IMR-90 (cell line): ENCODE measurements around the gene ADAMTSL1. TPM values are rescaled to one million over a fixed set of nuclear protein-coding genes. Genes with fewer than 3 reads are reported as not detected.
A peak's percentile ranks its signal among the peaks of the same experiment; 100 is the strongest.

Source experiments
- ATAC-seq: fragments of 200-7000 bp; cut with Tn5 transposase; 2 replicates; pipeline ENCODE4 v1.9.1; 2020; ENCODE audit warnings: low read depth, mild to moderate bottlenecking, moderate library complexity
- BruUV-seq: library from RNA; stranded (reverse); fragments of 400-500 nt; replicated peaks from 2 replicates; lab custom pipeline; 2021; lab: Mats Ljungman, UMichigan
- CTCF ChIA-PET: fragments of 300-600 bp; formaldehyde crosslinking; extraction: SDS; loops from one replicate; lab custom pipeline; 2021; ENCODE audit warnings: antibody characterized with exemption; lab: Yijun Ruan, JAX
- POLR2A ChIA-PET: fragments of 300-600 bp; sonication (Branson Sonifier 250); formaldehyde crosslinking; loops from one replicate; lab custom pipeline; 2022; ENCODE audit warnings: antibody characterized with exemption; ENCODE audit not compliant: unreplicated experiment; lab: Charles Lee
- DNase-seq: peaks from one replicate; pipeline ENCODE4 v3.0.0; 2013
- H2AFZ ChIP-seq: replicated peaks from 2 replicates; pipeline ENCODE3; 2013; ENCODE audit warnings: low read length, mild to moderate bottlenecking; ENCODE audit not compliant: poor library complexity
- H2AK5ac ChIP-seq: 2 replicates; pipeline ENCODE4 v1.6.1; 2013; ENCODE audit warnings: low read depth, low read length, inconsistent platforms
- H2AK9ac ChIP-seq: replicated peaks from 2 replicates; pipeline ENCODE3; 2013; ENCODE audit warnings: mild to moderate bottlenecking, low read depth, low read length, moderate library complexity; ENCODE audit not compliant: poor library complexity
- H2BK120ac ChIP-seq: 2 replicates; pipeline ENCODE4 v1.6.1; 2013; ENCODE audit warnings: low read depth, low read length, inconsistent platforms
- H2BK15ac ChIP-seq: 3 replicates; pipeline ENCODE4 v1.6.1; 2013; ENCODE audit warnings: low read depth, low read length, inconsistent platforms
- H2BK20ac ChIP-seq: 2 replicates; pipeline ENCODE4 v1.6.1; 2013; ENCODE audit warnings: low read depth, mild to moderate bottlenecking, inconsistent platforms, low read length, moderate library complexity
- H2BK5ac ChIP-seq: 2 replicates; pipeline ENCODE4 v1.6.1; 2013; ENCODE audit warnings: mild to moderate bottlenecking, low read depth, low read length, inconsistent platforms; ENCODE audit not compliant: poor library complexity, severe bottlenecking
- H3K14ac ChIP-seq: replicated peaks from 2 replicates; pipeline ENCODE4 v1.6.1; 2013; ENCODE audit warnings: low read depth, low read length, inconsistent platforms
- H3K18ac ChIP-seq: 2 replicates; pipeline ENCODE4 v1.6.1; 2013; ENCODE audit warnings: low read depth, low read length, control low read depth
- H3K23ac ChIP-seq: 2 replicates; pipeline ENCODE4 v1.6.1; 2013; ENCODE audit warnings: low read depth, low read length, inconsistent platforms
- H3K27ac ChIP-seq: 2 replicates; pipeline ENCODE4 v1.5.1; 2013; ENCODE audit warnings: mild to moderate bottlenecking, control low read depth, low read length; ENCODE audit not compliant: insufficient read depth
- H3K27me3 ChIP-seq: 2 replicates; pipeline ENCODE4 v1.6.1; 2013; ENCODE audit warnings: low read length; ENCODE audit not compliant: control insufficient read depth, insufficient read depth
- H3K36me3 ChIP-seq: 2 replicates; pipeline ENCODE4 v1.6.1; 2013; ENCODE audit warnings: low read length, mixed read lengths; ENCODE audit not compliant: control insufficient read depth, insufficient read depth
- H3K4ac ChIP-seq: 2 replicates; pipeline ENCODE4 v1.6.1; 2013; ENCODE audit warnings: low read depth, low read length, inconsistent platforms
- H3K4me1 ChIP-seq: 2 replicates; pipeline ENCODE4 v1.6.1; 2013; ENCODE audit warnings: low read length, mixed read lengths; ENCODE audit not compliant: control insufficient read depth, insufficient read depth
- H3K4me2 ChIP-seq: 2 replicates; pipeline ENCODE4 v1.6.1; 2013; ENCODE audit warnings: low read depth, mild to moderate bottlenecking, control low read depth, low read length, moderate library complexity
- H3K4me3 ChIP-seq: 2 replicates; pipeline ENCODE4 v1.5.1; 2013; ENCODE audit warnings: low read depth, mild to moderate bottlenecking, control low read depth, low read length, moderate library complexity; ENCODE audit not compliant: insufficient read depth
- H3K56ac ChIP-seq: 2 replicates; pipeline ENCODE4 v1.6.1; 2013; ENCODE audit warnings: low read length, inconsistent platforms; ENCODE audit not compliant: insufficient read depth; ENCODE audit errors: extremely low read depth
- H3K79me1 ChIP-seq, 2 experiments: 2 replicates each; pipeline ENCODE4 v1.6.1; 2013; ENCODE audit warnings: low read length in 2 of 2, inconsistent platforms in 1 of 2, low read depth in 1 of 2
- H3K9ac ChIP-seq: 2 replicates; pipeline ENCODE4 v1.6.1; 2013; ENCODE audit warnings: low read depth, low read length, control low read depth
- H3K9me1 ChIP-seq: 2 replicates; pipeline ENCODE4 v1.6.1; 2013; ENCODE audit warnings: low read length, inconsistent platforms; ENCODE audit not compliant: insufficient read depth
- H3K9me3 ChIP-seq: 2 replicates; pipeline ENCODE4 v1.6.1; 2013; ENCODE audit warnings: low read length; ENCODE audit not compliant: control insufficient read depth, insufficient read depth
- H4K20me1 ChIP-seq: 2 replicates; pipeline ENCODE4 v1.6.1; 2013; ENCODE audit warnings: low read length, inconsistent platforms; ENCODE audit not compliant: insufficient read depth
- H4K5ac ChIP-seq: 2 replicates; pipeline ENCODE4 v1.6.1; 2013; ENCODE audit warnings: mild to moderate bottlenecking, low read depth, low read length, control low read depth
- H4K8ac ChIP-seq, 2 experiments: 2 replicates each; pipeline ENCODE4 v1.6.1; 2013; ENCODE audit warnings: low read depth in 2 of 2, low read length in 2 of 2, control low read depth in 1 of 2, inconsistent platforms in 1 of 2
- H4K91ac ChIP-seq: 2 replicates; pipeline ENCODE4 v1.6.1; 2013; ENCODE audit warnings: low read depth, low read length, inconsistent platforms; ENCODE audit not compliant: insufficient read depth
- BHLHE40 ChIP-seq: fragments of 150-350 bp; IDR thresholded peaks from 2 replicates; pipeline ENCODE4 v1.6.1; 2016; ENCODE audit warnings: mild to moderate bottlenecking, low read depth, low read length
- CEBPB ChIP-seq: IDR thresholded peaks from 2 replicates; pipeline ENCODE4 v1.6.1; 2012; ENCODE audit warnings: low read depth, low read length, improper control_type of control experiment
- CHD1 ChIP-seq: IDR thresholded peaks from 2 replicates; pipeline ENCODE4 v1.6.1; 2012; ENCODE audit warnings: low read depth, low read length, improper control_type of control experiment
- CTCF ChIP-seq: conservative IDR thresholded peaks from 2 replicates; pipeline ENCODE4 v1.5.1; 2012; ENCODE audit warnings: mild to moderate bottlenecking, low read depth, low read length, improper control_type of control experiment
- ELK1 ChIP-seq: fragments of 150-350 bp; IDR thresholded peaks from 2 replicates; pipeline ENCODE4 v1.6.1; 2016; ENCODE audit warnings: low read depth, mild to moderate bottlenecking, low read length, moderate library complexity, borderline replicate concordance
- FOS ChIP-seq: fragments of 150-350 bp; IDR thresholded peaks from 2 replicates; pipeline ENCODE4 v1.6.1; 2016; ENCODE audit warnings: low read depth, low read length
- MAFK ChIP-seq: IDR thresholded peaks from 2 replicates; pipeline ENCODE4 v1.6.1; 2012; ENCODE audit warnings: low read depth, low read length, improper control_type of control experiment
- MAZ ChIP-seq: IDR thresholded peaks from 2 replicates; pipeline ENCODE4 v1.6.1; 2012; ENCODE audit warnings: low read depth, mild to moderate bottlenecking, low read length, improper control_type of control experiment, moderate library complexity, borderline replicate concordance
- MXI1 ChIP-seq: IDR thresholded peaks from 2 replicates; pipeline ENCODE4 v1.6.1; 2012; ENCODE audit warnings: low read depth, mild to moderate bottlenecking, low read length, moderate library complexity, borderline replicate concordance
- NFE2L2 ChIP-seq: fragments of 150-350 bp; IDR thresholded peaks from 2 replicates; pipeline ENCODE4 v1.6.1; 2016; ENCODE audit warnings: low read depth, mild to moderate bottlenecking, low read length
- RCOR1 ChIP-seq: IDR thresholded peaks from 2 replicates; pipeline ENCODE4 v1.6.1; 2012; ENCODE audit warnings: mild to moderate bottlenecking, low read length, improper control_type of control experiment; ENCODE audit not compliant: insufficient replicate concordance
- RFX5 ChIP-seq: IDR thresholded peaks from 2 replicates; pipeline ENCODE4 v1.8.0; 2012; ENCODE audit warnings: low read depth, mild to moderate bottlenecking, low read length, moderate library complexity
- SMC3 ChIP-seq: fragments of 150-350 bp; IDR thresholded peaks from 2 replicates; pipeline ENCODE4 v1.6.1; 2016; ENCODE audit warnings: low read depth, mild to moderate bottlenecking, antibody characterized with exemption, low read length, moderate library complexity
- USF2 ChIP-seq: fragments of 150-350 bp; IDR thresholded peaks from 2 replicates; pipeline ENCODE4 v1.6.1; 2017; ENCODE audit warnings: mild to moderate bottlenecking, antibody characterized with exemption, low read length, low read depth
- dilution Hi-C: fragments of 300-500 bp; cut with HindIII; formaldehyde crosslinking; loops from one replicate; pipeline ENCODE4 v1.14.3; 2018; ENCODE audit warnings: low sequenced_read_pairs; ENCODE audit not compliant: unreplicated experiment
- in situ Hi-C: fragments of 300-500 bp; cut with MboI; formaldehyde crosslinking; loops from 3 replicates; pipeline ENCODE4 v1.14.3; 2019; ENCODE audit warnings: low sequenced_read_pairs, inconsistent platforms, mixed read lengths
- intact Hi-C: fragments of 100-400 bp; cut with micrococcal nuclease; formaldehyde crosslinking; loops from 2 replicates; pipeline ENCODE4 v1.10.0; 2022
- polyA plus RNA-seq, 3 experiments: library from polyadenylated mRNA; depleted of rRNA; stranded (reverse); fragments of >200 nt; gene quantifications; 2 replicates each; pipeline ENCODE4 v1.2.3, GENCODE V29; 2012; ENCODE audit warnings: low replicate concordance in 1 of 3
- total RNA-seq: library from RNA; depleted of rRNA; stranded (reverse); fragments of >200 nt; gene quantifications from 2 replicates; pipeline ENCODE4 v1.2.3, GENCODE V29; 2012

ADAMTSL1 gene
- total and polyA plus RNA-seq, 2 of the 4 experiments (the other 2 are of a cell fraction), result 38.2 to 62.2 TPM

GRCh38 chr9:18585996-18586395 lies 112.0 kb downstream of the ADAMTSL1 start:
- H2BK5ac ChIP-seq, result no peak overlapping the region
- H4K8ac ChIP-seq, result no peak overlapping the region
- ATAC-seq, result no peak
- in situ Hi-C loops (no loop called here), intact Hi-C loops (no loop called here), dilution Hi-C loops (no loop called here)
- H2AK9ac ChIP-seq, result no peak overlapping the region
- ChIA-PET CTCF (no interaction called here), POLR2A (no interaction called here)
- H2BK20ac ChIP-seq, result no peak overlapping the region
- H4K91ac ChIP-seq, result no peak overlapping the region
- no peaks in the 10 kb centered on the region for H3K27me3 ChIP-seq
- DNase-seq, result peak; percentile 30
- no peak overlapping the region for H2AFZ ChIP-seq
- H2BK15ac ChIP-seq, result no peak overlapping the region
- no peak overlapping the region for H2BK120ac ChIP-seq
- no peak overlapping the region for H3K23ac ChIP-seq
- no peak overlapping the region for H3K27ac ChIP-seq
- H3K4me3 ChIP-seq, result no peak overlapping the region
- no peaks in the 10 kb centered on the region for H3K9me1 ChIP-seq
- H3K4me1 ChIP-seq, result no peaks in the 10 kb centered on the region
- no peak overlapping the region for H3K4ac ChIP-seq
- no peak overlapping the region for H3K14ac ChIP-seq
- H3K36me3 ChIP-seq, result no peaks in the 10 kb centered on the region
- TF ChIP-seq RFX5, result no peak
- no peak for TF ChIP-seq CTCF
- TF ChIP-seq MAFK, result no peak
- no peak for TF ChIP-seq SMC3
- no peak for TF ChIP-seq MAZ
- TF ChIP-seq NFE2L2, result no peak
- no peak for TF ChIP-seq USF2
- TF ChIP-seq MXI1, result no peak
- TF ChIP-seq ELK1, result no peak
- no peak for TF ChIP-seq CEBPB
- TF ChIP-seq FOS, result no peak
- TF ChIP-seq BHLHE40, result no peak
- no peak for TF ChIP-seq RCOR1
- TF ChIP-seq CHD1, result no peak
- no peak overlapping the region for H2AK5ac ChIP-seq
- BruUV-seq, result no TSS peak
- no peak overlapping the region for H3K9ac ChIP-seq
- no peaks in the 10 kb centered on the region for H3K9me3 ChIP-seq
- no peaks in the 10 kb centered on the region for H3K79me1 ChIP-seq
- H3K56ac ChIP-seq, result no peak overlapping the region
- H3K4me2 ChIP-seq, result no peak overlapping the region
- no peak overlapping the region for H3K18ac ChIP-seq
- no peaks in the 10 kb centered on the region for H4K20me1 ChIP-seq
- H4K5ac ChIP-seq, result no peak overlapping the region
